ENCODE measurements around the gene ACHE.

The ACHE gene

DNA sequence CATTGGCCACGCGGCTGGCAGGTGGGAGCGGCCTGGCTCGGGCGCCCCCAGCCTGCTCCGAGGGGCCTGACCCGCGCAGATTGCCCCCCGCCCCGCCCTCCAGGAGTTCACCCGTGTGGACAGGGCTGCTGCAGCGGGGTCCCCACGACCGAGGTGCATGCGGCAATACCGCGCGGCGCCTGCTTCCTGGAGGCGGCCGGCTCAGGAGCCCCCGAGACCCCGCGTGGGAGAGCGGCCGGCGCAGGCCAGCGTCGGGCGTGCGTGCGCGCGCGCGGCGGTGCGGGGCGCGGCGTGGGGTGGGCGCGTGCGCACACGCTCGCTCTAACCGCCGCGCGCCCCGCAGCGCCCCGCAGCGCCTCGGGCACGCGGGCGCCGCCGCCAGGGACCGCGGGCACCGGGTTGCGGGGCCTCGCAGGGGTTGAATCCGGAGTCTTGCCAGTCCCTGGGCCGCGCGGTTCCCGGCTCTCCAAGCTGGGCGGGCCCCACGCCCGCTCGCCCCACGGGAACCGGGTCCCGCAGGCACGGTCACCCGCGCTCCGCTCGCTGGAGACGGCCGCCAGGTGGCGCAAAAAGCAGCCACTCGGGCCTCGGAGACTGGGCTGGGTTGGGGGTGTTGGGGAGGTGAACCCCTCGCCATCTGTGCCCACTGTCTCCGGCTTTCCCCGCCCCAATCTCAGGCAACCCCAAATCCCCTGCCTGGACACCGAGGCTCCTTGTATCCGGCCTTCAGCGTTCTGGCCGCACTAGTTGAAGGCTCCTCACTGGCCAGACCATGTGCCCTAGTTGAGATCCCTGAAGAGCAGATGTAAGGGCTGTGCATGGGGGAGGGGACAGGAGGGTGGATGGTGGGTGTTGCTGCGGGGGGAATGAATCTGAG, 1.3 kb upstream of the ACHE start:
- DNase-seq (ENCODE audit: low read depth in 2 of 2): peak in 1 of 2 donors; percentile 24

DNA sequence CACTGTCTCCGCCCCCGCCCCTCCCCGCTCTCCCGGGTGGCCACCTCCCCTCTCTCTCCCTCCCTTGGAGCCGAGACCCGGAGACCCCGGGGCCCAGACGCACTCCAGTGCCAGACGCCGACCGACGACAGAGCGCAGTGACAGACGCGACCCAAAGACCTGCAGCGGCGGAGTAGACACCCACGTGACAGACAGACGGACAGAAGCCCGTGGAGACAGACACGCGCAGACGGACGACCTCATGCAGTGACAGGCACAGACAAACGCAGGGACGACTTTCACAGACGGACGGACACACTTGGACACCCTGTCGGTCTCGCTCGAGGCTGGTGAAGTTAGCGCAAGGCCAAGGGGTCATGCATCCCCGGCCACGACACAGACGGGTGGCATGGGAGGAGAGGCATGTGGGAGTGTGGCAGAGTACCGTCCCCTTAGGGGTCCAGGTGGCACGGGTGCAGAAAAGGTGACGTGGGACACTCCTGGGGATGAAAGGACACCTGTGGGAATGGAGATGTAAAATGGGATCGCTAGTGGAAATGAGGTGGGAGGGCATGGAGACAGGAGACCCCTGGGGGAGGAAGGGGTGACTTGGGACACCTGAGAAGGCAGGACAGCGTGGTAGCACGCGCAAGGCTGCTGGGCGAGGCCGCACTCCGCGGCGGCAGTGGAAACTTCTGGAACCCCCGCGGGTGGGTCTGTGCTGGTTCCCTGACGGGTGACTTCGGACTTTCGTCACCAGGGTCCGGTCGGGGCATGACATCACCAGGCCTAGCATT, 456 bp upstream of the ACHE start:
- no peak for DNase-seq (ENCODE audit: low read depth in 2 of 2)

DNA sequence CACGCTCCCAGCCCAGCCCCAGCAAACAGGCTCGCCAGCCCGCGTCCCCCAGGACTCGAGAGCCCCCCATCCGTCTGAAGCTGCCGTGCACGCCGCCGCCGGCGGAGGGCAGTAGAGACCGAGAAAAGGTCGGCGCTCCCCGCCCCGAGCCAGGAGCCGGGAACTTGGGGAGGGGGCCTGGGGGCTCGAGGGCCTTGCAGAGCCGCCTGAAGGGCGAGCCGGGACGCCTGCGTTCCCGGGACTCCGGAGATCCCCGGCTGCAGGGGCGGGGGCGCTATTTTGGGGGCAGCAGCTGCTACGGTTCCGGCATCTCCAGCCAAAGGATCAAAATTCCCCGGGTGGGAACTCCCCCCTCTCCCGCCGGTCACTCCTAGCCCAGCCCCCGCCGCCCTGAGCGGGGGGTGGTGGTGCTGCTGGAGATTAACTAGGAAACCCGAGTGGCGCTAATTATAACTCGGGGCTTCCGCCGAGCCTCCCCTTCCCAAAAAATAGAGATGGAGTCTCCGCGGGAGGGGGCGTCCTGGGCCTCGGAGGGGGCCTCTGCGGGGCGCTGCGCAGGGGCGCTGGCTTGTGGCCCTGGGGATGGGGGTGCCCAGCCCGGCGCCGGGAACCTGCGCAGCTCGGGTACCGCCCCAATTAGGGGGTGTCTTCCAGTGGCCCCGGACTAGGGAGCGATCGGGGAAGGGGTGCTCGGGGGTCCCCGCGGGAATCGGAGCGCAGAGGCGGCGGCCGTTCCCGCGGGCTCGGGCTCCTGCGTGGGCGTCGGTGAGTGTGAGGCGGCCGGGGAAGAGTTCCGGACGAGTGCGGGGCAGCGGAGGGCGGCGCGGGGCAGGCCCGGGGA, 608 bp downstream of the ACHE start:
- no peak for DNase-seq (ENCODE audit: low read depth in 2 of 2)

DNA sequence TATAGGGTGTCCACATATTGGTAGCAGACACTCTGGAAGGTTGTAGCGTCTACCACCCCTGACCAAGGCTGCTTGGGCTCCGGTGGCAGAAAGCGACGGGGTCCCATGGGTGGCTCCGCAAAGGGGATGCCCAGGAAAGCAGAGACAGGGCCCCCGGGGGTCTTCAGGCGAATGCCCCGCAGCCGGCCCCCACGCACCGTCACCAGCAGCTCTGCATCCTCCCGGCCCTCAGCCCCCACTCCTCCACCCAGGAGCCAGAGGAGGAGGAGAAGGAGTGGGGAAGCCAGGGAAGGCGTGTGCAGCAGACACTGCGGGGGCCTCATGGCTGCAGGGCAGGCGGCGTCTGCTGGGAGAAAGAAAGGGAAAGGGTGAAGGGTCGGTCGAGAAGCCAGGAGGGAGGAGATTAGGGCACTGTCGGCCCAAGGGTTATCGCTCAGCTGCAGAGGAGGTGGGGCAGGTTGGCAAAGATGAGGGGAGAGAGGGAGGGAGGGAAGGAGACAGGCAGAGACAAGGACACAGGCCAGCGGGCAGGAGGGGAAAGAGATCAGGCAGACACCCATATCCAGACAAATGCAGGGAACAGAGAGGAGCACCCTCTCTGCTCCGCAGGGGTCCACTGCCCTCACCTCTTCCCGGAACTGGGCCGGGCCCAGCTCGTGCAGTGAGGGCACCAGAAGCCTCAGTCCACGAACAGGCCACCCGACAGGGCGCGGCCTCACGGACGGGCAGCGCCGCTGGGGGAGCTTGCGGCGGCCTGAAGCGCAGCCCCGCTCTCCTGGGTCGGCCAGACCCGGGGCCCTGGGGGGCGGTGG, 1.6 kb downstream of the ACHE start:
- DNase-seq (ENCODE audit: low read depth in 2 of 2): no peak

DNA sequence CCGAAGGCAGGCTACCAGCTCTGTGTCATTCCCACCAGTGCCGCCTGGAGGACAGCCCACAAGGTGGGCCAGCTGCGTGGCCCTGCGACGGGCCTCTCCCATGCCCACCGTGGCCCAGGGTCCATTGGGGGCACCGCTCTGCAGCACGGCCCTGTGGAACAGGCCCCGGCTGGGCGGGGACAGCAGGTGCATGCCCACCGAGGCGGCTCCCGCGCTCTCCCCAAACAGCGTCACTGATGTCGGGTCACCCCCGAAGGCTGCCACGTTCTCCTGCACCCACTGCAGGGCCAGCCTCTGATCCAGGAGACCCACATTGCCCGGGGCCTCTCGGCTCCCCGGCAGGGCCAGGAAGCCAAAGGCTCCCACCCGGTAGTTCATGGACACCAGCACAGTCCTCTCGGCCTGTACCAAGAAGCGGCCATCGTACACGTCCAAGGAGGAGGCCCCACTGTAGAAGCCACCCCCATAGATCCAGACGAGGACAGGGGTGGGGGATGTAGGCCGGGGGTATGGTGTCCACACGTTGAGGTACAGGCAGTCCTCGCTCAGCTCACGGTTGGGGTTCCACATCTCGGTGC, 2.3 kb downstream of the ACHE start:
- DNase-seq (ENCODE audit: low read depth in 2 of 2): no peak

DNA sequence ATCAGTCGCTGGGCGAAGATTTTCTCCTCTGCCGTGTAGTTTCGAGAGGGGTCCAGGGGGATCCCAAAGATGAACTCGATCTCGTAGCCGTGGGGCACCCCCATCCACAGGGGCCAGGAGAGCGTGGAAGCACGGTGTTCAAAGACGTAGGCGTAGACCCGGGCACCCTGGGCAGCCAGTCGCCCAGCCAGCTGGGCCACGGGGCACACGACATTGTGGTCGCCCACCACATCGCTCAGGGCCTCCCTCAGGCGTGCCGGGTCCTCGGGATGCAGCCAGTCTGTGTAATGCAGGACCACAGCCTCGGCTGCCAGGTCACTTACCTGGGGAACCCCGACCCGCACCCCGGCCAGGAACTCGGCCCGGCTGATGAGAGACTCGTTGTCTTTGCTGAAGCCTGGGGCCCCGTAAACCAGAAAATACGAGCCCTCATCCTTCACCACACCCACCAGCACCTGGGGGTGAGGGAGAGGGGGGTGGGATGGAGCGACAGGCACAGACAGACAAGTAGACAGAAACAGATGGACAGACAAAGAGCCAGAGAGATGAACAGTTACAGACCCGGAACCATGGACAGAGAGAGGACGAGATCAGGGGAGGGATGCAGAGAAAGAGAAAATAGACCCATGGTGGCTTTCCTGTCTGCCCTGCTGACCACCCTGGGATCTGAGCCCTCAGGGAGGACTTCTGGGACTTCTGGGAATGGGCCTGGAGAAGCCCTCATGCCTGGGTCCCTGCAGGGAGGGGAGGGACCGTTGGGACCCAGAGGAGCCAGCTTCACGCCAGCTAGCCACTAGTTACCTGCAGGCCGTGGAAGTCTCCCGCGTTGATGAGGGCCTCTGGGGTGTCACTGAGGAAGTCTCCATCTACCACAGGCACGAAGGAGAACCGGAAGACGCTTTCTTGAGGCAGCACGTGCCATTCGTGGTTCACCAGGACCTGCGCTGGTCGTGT, 3.0 kb downstream of the ACHE start:
- DNase-seq (ENCODE audit: low read depth in 2 of 2): no peak

DNA sequence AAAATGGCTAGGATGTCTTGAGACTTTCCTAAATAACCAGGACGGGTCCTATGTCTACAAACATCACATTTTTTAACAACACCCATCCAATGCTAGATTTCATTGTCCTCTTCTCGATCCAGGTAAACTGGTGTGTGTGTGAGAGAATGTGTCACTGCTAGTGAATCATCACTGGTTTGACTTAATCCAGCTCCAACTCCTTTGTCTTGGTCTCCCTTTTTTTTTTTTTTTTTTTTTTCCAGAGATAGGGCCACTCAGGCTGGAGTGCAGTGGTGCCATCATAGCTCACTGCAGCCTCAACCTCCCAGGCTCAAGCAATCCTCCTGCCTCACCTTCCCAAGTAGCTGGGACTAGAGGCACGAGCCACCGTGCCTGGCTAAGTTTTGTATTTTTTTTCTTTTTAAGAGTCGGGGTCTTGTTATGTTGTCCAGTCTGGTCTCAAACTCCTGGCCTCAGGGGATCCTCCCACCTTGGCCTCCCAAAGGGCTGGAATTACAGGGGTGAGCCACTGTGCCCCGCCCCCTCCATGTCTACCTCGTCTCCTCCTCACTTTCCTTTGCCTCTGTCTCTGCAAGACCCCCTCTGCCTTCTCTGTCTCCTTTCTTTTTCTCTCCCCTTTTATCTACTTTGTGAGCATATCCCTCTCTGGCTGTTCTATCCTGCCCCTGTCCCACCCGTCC, 4.0 kb downstream of the ACHE start:
- DNase-seq (ENCODE audit: low read depth in 2 of 2): no peak

DNA sequence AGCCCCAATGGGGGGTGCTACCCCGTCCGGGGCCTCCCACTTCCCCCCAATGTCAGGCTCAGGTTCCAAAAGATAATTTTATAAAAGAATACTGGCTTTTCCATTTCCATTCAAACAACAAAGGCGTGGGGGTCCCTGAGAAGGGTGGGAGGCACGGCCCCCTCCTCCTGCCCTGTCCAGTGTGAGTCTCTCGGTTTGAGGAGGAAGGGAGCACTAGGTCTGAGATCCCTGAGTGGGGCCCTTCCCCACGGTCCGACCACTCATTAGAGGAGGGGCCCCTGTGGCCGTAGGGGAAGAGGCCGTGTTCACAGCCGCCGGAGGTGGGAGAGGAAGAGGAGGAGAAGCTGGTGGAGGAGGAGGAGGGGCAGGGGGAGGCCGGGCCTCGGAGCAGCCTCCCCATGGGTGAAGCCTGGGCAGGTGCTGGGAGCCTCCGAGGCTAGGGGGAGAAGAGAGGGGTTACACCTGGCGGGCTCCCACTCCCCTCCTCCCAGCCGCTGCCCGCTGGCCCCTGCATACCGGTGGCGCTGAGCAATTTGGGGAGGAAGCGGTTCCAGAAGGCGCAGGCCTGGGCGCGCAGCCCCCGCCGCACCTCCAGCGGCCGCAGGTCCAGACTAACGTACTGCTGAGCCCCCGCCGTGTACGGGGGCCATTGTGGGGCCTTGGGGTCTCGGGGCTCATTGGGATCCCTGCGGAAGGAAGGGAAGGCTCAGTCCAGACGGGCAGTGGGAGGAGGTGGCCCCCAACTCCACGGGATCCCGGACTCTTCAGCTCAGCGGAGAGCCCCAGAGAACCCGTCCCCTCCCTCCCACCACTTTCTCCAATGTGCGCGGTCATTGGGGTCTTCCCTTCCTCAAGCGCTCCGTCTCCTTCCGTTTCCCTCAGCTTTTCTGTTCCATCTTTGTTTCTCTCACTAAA, 4.8 kb downstream of the ACHE start:
- no peak for DNase-seq (ENCODE audit: low read depth in 2 of 2)

DNA sequence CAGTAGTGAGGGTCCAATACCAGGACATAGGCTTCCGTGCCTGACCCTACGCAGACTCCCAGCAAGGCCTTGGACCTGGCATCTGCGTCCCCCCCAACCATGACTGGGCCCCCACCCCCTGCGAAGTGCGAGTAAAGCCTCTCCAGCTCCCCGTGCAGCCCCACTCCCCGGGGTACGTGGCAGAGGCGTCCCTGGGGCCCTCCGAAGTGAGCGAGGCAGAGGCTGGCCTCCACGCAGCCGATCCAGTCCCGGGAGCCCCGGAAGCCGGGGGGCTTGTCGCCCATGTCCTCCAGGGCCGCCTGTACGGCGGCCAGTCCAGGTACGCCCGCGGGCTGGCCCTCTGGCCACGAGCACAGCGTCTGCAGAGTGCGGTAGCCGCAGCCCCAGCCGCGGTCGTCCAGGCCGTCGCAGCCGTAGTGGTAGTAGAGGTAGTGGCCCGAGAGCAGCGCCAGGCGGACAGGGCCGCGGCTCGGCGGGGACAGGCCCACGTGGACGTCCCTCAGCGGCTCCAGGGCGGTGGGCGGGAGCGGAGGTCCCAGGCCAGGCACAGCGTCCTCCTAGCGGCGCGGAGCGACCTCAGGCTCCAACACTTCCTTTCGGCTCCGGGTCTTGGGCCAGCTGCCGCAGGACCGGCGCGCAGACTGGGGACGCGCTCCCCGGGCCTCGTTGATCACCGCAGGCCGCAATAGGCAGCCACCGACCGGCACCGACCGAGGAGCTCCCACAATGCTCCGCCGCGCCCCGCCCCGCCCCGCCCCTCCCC, 6.5 kb downstream of the ACHE start, which contains the start of gene UFSP1:
UFSP1 (minus strand) TSS at position 728 of the 763 bp plus-strand sequence; CDS start at position 284, 444 bp downstream.
- no peak for DNase-seq (ENCODE audit: low read depth in 2 of 2)

DNA sequence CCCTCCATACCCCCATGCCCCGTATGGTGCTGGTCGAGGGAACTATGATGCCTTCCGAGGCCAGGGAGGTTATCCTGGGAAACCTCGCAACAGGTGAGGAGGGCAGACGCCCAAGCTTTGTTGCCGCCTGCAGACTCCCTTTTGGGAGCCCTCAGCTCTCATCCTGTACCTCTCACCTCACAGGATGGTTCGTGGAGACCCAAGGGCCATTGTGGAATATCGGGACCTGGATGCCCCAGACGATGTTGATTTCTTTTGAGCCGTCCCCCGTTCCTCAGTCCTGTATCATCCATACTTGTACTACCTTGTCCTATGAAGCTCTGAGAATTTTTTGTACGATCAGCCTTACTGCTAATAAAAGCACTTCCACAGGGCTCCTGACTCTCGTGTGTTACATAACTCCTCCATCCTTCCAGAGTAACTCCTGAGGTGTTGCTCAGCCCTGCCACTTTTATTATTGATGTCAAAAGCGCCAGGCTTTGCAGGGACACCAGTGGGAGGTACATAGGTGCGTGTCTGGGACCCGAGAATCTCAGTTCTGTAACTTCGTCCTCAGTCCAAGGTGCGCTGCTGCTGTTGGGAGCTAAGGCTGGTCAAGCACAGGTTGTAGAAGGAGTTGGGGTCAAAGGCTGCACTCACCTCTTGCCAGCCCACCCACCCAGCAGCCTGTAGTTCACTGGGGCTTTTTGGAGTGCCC, 7.2 kb downstream of the ACHE start:
- no peak for DNase-seq (ENCODE audit: low read depth in 2 of 2)

DNA sequence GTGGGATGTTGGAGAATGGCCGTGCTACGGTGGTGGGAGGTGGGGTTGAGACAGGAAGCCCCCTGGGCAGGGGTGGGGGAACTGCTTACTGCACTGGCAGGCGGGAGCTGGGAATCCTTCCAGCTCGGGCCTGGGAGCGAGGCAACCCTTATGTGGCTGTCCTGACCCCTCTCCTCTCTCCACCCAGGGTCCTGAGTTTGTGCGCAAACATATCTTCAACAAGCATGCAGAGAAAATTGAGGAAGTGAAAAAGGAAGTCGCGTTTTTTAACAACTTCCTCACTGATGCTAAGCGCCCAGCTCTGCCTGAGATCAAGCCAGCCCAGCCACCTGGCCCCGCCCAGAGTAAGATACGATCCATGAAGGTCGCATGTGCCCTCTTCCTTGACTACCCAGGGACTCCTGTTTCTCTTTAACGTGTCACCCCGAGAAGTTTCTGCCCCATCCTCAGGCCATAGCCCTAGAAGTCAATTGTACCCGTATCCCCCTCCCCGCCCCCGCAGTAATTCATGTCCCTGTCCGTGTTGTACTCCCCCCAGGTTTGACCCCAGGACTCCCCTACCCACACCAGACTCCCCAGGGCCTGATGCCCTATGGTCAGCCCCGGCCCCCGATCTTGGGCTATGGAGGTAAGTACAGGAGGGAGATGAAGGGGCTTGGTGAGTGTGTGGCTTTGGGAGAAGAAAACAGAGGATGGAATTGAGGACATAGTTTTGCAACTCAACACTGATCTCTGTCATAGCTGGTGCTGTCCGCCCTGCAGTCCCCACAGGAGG, 8.0 kb downstream of the ACHE start:
- DNase-seq (ENCODE audit: low read depth in 2 of 2): no peak

DNA sequence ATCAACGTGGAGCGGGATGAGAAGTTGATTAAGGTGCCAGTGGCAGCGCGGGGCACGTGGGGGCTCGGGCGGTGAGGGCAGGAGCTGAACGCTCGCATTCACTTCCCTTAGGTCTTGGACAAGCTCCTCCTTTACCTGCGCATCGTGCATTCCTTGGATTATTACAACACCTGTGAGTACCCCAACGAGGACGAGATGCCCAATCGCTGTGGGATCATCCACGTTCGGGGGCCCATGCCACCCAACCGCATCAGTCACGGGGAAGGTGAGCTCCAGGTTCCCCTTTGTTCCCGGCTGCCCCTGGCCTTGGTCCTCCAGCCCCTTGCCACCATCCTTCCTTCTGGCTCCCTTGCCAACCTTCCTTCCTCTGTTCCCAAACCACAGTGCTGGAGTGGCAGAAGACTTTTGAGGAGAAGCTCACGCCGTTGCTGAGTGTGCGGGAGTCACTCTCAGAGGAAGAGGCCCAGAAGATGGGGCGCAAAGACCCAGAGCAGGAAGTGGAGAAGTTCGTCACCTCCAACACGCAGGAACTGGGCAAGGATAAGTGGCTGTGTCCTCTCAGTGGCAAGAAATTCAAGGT, 8.7 kb downstream of the ACHE start:
- no peak for DNase-seq (ENCODE audit: low read depth in 2 of 2)

DNA sequence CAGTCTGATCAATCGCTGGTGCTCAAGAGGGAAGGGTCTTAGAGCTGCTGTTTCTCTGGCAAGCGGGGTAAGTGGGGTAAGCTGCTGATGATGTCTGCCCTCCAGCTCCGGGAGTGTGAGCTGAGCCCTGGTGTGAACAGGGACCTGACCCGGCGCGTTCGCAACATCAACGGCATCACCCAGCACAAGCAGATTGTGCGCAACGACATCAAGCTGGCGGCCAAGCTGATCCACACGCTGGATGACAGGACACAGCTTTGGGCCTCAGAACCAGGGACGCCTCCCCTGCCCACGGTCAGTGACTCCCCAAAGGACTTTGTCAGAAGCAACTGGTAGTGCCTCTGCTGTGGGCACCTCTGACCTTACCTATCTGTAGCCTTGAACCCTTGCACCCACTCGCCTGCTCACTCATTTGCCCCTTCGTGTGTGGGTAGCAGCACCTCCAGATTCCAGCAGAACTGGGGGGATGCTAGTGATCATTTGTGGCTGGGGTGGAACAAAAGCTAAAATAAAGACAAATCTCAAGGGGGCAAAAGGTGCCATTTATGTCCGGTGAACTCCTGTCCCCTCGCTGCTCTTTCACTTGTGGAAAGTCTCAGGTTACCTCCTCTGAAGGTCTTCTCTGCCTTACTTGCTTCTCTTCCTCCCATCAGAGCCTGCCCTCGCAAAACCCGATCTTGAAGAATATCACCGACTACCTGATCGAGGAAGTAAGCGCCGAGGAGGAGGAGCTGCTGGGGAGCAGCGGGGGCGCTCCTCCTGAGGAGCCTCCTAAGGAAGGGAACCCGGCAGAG, 9.3 kb downstream of the ACHE start:
- DNase-seq (ENCODE audit: low read depth in 2 of 2): no peak

DNA sequence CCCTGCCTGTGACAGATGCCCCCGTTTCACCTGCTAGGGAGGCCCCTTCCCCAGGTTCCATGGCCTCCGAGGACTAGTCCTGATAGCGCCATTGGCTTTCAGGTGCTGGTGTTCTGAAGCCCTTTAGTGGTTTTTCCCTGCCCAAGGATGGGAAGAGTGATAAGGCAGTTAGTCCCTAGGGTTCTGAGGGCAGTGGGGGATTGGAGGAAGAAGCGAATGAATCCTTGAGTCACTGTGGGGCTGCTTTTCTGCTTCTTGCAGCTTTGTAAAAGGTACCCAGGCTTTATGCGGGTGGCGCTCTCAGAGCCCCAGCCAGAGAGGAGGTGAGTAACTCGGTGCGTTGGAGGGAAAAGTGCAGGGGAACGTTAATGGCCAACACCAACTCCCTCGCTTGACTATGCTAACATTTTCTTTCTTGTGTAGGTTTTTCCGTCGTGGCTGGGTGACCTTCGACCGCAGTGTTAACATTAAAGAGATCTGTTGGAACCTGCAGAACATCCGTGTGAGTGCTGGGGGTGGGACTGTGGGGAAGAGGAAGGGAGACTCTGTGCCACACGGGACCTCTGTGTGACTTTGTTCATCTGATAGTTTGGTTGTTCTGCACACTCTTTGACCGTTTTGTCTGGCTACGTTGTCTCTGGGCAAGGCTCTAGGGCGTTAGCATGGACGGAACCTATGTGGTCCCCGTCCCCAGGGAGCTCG, 10.1 kb downstream of the ACHE start:
- DNase-seq (ENCODE audit: low read depth in 2 of 2): no peak

All from stimulated activated CD8-positive, alpha-beta memory T cell treated with anti-CD3 and anti-CD28 coated beads, Interleukin-15, amount 100 ng/mL, for 4 hours (primary cell).